GM18907 (cell line): Measurements from ENCODE around the gene C16orf74.
A peak's percentile ranks its signal among the peaks of the same experiment; 100 is the strongest.

Experiments used
- ATAC-seq: cut with Tn5 transposase; IDR thresholded peaks from one replicate; pipeline ENCODE4 v1.9.1; 2021; ENCODE audit warnings: mild to moderate bottlenecking, moderate library complexity; ENCODE audit not compliant: unreplicated experiment

The C16orf74 gene

DNA sequence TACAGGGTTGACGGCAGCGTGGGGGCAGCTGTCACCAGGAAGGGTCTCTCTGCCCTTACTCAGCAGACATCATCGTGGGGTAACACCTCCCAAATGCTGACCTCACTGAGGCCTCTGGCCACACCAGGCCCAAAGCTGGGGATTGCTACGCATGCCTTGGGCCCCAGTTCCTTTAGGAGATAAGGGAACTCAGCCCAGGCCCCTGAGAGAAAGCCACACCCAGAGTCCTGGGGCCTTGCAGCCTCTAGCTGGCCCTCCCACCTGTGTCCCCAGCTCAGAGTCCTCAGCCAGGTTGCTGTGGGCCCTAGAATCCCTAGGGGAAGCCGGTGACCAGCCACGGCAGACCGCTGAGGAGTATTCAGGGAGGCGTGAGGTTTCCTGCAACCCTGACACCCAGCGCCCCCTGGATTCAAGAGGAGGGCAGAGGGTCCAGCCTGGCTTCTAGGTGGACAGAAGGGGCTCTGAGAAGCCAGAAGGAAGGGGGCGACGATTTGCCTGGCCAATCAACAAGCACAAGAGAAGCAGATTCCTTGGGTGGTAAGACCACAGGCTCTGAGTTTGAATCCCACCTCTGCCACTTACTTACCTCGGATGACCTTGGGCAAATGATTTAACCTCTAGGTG, 51.8 kb downstream of the C16orf74 start:
- ATAC-seq, result no peak

DNA sequence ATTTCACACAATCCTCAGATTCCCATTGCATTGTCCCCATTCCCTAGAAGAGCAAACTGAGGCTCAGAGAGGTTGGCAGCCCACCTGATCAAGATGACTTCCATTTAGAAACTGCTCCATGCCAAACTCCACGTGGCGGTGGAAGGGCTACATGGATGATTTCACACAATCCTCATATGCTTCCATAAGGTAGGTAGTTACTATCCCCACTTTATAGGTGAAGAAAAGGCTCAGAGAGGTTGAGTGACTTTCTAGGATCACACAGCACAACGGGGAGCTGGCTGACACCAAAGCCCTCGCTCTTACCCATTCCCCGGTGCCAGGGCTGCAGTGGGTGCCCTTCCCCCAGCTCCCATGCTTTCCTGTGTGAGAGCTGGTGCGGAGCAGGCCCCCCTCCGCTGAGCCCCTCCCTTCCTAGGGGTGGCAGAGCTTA, 52.4 kb downstream of the C16orf74 start:
- no peak for ATAC-seq

GRCh38 chr16:85697431-85697830, 53.5 kb downstream of the C16orf74 start:
- ATAC-seq, result no peak

DNA sequence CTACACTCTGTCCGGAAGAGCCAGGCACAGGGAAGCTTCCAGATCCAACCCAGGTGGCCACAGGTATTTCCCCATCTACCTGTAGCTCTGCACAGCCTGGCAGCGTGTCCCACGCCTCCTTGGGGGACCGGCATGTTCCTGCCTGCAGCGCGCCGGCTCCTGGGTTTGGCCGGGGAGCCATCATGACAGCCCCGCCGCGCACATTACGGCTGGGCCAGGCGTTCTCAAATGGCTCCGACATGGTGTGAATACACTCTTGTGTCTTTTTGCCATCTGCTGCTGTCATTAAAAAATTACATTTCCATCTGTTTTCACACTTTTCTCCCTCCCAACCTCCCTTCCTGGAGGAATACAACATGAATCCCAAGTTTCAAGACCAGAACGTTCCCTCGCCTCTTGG, 54.1 kb downstream of the C16orf74 start:
- ATAC-seq, result no peak

DNA sequence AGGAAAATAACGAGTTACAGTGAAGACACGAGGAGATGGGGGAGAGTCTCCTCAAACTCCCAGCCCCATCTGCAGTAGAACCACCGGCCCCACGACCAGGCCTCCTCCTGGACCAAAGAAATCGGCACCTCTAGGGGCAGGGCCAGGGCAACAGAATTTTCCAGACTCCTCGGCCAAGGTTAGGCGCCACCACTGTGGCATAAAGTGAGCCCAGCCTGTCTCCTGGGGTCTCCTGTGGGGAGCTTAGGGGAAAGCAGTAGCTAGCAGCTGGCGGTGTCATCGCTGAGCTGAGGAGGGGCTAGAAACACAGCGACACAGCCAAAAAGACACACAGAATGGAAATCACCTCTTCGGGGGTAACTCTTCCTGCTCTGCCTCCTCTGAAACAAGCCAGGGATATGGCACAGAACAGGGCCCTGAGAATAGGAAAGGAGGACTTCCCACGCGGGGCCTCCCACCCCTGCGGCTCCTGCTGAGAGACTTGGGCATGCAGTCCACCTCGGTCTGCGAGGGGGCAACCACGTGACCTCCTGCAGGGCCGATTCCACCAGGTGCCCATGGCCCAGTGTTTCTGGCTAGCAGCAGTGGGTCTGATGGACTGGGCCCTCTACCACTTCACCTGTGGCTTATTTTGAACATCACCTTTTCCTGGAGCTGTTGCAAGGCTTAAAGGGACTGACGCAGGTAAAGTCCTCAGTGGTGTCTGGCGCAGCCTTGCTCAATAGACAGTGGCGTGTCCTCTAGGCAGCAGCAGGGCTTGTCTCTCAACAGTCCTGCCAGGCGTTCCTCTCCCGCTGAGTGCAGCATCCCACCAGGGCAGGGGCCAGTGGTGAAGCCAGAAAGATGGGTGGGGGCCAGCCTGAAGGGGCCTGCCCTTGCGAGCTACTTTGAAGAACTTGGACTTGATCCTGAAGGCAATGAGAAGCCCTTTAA, 55.4 kb downstream of the C16orf74 start:
- no peak for ATAC-seq

- ATAC-seq, result no peak
Observed at GRCh38 chr16:85690469-85691064, 60.3 kb downstream of the C16orf74 start.

DNA sequence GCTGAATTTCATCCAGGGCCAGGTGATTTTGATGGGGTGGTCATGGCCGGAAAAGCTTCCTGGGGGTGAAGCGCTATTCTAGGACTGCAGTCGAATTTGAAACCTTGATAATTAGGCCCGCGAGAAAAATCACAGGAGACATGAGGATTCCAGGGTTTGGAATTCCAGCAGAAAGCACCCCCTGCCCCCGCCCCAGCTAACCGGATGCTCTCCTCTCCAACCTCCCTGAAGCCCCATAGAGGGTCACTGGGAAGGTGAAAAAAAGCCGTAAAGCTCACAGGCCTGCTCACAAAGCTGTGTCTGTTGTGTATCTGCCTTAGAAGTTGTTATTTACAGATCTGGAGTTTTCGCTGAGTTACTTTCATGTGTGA, 61.0 kb downstream of the C16orf74 start:
- ATAC-seq, result no peak

DNA sequence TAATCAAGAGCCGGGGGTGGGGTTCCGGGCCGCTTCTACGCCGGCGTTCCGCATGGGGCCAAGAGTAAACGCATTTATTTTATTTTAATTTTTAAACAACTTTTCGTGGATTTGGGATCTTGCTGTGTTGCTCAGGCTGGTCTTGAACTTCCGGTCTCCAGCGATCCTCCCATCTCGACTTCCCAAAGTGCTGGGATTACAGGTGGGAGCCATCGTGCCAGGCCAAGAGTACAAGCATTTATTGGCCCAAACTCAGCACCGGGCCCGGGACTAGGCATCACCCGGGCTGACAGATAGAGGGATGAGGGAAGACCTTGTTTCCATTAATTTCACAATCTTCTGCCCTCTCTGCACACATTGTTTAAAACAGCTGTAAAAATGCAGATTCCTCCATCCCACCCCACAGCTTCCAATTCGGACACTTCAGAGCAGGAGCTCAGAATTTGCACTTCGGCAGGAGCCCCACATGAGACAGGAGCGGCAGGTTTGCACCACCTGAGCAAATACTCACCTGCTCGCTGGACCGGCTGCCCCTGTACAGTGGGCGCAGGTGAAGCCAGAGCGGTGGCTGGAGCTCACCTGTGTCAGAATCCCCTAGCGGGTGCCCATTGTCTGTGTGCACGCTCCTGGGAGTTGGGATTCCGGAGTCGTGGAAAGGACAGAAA, 61.5 kb downstream of the C16orf74 start:
- ATAC-seq, result no peak

DNA sequence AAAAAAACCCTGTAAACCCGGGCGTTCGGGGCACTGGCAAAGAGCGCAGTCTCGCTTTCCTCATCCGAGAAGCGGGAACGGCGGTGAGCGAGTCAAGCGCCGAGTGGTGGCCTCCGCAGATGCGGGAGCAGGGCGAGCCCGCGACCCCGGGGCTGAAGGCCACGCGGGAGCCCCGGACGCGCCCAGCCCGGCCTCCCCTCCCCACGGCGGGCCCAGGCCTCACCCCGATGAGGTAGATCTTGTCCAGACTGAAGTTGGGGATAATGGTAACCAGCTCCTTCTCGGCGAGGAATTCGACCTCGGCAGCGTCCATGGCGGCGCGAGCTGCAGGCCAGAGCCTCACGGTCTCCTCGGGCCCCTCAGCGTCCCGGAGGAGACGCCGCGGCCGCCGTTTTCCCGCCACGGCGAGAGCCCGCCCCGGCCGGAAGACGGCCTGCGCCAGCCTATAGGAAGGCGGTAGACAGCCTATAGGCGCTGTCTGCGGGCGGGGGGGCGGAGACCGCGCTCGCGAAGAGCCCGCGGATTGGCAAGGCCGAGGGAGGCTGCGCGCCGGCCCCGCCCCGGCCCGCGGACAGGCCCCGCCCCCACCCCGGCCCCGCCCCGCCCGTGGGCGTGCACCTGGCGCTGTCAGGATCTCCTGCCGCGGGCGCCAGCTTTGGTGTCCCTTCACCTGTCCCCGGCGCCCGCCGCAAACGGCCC, 62.2 kb downstream of the C16orf74 start, which contains the start of gene GINS2:
Gene GINS2 (minus strand): TSS at position 369 of the 699 bp plus-strand sequence. CDS start 56 bp downstream, at position 313.
- ATAC-seq, result peak; percentile 84

- no peak for ATAC-seq
Observed at GRCh38 chr16:85687651-85688471, 63.0 kb downstream of the C16orf74 start.

GRCh38 chr16:85686912-85687591, 63.8 kb downstream of the C16orf74 start:
- no peak for ATAC-seq

DNA sequence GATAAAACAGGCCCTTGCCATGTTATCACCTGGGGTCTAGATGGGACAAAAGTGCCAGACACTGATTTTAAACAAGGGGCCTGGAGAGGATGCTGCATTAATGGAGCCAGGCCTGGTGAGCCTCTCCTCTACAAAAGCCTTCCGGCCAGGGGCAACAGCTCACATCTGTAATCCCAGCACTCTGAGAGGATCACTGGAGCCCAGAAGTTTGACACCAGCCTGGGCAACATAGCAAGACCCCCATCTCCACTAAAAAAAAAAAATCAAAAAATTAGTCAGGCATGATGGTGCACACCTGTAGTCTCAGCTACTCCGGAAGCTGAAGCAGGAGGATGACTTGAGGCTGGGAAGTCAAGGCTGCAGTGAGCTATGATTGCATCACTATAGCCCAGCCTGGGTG, 65.6 kb downstream of the C16orf74 start:
- no peak for ATAC-seq

- no peak for ATAC-seq
Observed at GRCh38 chr16:85683363-85683762, 67.5 kb downstream of the C16orf74 start.

DNA sequence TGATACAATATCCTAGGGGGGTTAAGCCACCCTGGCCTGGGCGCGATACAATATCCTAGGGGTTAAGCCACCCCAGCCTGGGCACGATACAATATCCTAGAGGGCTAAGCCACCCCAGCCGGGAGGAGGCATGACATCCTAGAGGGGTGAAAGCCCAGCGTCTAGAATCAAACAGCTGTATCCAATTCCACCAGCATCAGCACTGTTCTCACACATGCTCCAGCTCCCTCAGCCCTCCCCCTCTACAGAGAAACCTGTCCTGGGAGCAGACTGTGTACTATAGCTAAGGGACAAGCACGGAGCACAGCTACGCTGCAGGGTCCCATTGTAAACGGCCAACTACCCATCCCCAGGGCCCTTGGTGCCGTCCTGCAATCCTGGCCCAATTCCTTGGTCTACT, 68.4 kb downstream of the C16orf74 start:
- no peak for ATAC-seq

- ATAC-seq, result no peak
Observed at GRCh38 chr16:85681255-85681654, 69.6 kb downstream of the C16orf74 start.

- no peak for ATAC-seq
Observed at GRCh38 chr16:85680352-85680944, 70.4 kb downstream of the C16orf74 start.

DNA sequence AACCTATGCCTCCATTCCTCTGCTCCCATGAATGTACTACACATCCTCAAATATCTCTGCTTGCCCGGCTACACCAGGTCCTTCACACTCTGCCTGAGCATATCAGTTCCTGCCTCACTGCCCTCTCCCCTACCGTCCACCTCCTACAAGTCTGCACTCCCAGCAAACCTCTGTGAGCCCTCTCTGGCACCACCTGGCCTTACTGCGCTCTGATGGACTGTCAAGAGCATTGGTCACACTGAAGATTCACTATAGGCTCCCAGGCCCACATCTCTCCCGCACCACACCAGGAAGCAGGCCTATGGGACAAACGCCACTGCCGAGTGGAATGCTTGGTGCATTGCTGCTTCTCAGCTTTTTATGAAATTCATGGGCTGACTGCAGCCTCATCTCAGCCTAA, 71.0 kb downstream of the C16orf74 start:
- no peak for ATAC-seq

GRCh38 chr16:85678821-85679220, 72.1 kb downstream of the C16orf74 start:
- ATAC-seq, result no peak

DNA sequence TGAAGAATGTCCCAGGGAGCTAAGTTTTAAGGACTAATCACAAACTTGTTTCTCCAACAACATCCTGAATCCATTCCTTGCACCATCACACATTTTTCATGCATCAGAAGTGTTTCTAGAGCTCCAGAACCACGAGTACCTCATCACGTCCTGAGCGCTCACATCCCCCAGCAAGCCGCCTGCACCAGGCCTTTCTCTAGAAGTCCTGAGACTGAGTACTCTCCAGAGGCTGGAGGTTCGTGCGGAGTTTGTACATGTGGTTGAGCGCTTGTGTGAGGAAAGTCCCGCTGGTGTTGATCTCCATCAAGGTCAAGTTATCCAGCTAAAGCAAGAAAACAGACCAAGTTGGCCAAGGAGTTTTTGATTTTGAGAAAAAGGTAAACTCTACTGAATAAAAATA, 72.9 kb downstream of the C16orf74 start:
- ATAC-seq, result no peak
